Chondrocyte (in vitro differentiated cells): ENCODE measurements around the gene AQP9. TPM values are rescaled to one million over a fixed set of nuclear protein-coding genes. Genes with fewer than 3 reads are reported as not detected.

Source experiments
- DNase-seq: peaks from one replicate; pipeline ENCODE4 v3.0.0; 2021; ENCODE audit warnings: mixed read lengths, low spot score
- H3K27ac Mint-ChIP-seq: one replicate; pipeline ENCODE4 v1.8.0; 2021; ENCODE audit warnings: mild to moderate bottlenecking, moderate library complexity, mixed read lengths; ENCODE audit not compliant: unreplicated experiment
- H3K27me3 Mint-ChIP-seq: 2 replicates; pipeline ENCODE4 v1.8.0; 2021; ENCODE audit warnings: low read depth, mixed read lengths
- H3K36me3 Mint-ChIP-seq: 2 replicates; pipeline ENCODE4 v1.8.0; 2021; ENCODE audit warnings: low read depth, mixed read lengths
- H3K4me1 Mint-ChIP-seq: 2 replicates; pipeline ENCODE4 v1.8.0; 2021; ENCODE audit warnings: low read depth, mild to moderate bottlenecking, mixed read lengths
- H3K4me3 Mint-ChIP-seq: one replicate; pipeline ENCODE4 v1.8.0; 2021; ENCODE audit warnings: mild to moderate bottlenecking, moderate library complexity, mixed read lengths; ENCODE audit not compliant: unreplicated experiment
- H3K9me3 Mint-ChIP-seq: 2 replicates; pipeline ENCODE4 v1.8.0; 2021; ENCODE audit warnings: low read depth, mixed read lengths
- total RNA-seq: library from RNA; stranded (reverse); gene quantifications from 3 replicates; pipeline ENCODE4 v1.2.1, GENCODE V29; 2021
- TF ChIP-seq, protein P1 (sequence below): fragments of 200-600 bp; sonication (generic); IDR thresholded peaks from 2 replicates; pipeline ENCODE4 v1.5.0; 2021; ENCODE audit warnings: antibody characterized with exemption, mild to moderate bottlenecking, moderate library complexity

The AQP9 gene
- total RNA-seq, 1 donor from 2014 or later: not detected

DNA sequence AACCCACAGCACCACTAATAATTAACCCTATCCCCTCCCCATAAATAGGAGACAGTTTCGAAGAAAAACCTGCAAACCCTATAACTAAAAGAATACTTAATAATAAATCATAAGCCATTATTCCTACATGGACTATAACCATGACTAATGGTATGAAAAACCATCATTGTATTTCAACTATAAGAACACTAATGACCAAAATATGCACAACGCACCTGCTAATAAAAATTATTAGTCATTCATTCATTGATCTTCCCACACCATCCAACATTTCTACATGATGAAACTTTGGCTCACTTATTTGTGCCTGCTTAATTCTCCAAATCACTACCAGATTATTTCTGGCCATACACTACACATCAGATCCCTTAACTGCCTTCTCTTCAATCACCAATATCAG is 16.6 kb downstream of the AQP9 start:
- TF ChIP-seq, protein P1, sequence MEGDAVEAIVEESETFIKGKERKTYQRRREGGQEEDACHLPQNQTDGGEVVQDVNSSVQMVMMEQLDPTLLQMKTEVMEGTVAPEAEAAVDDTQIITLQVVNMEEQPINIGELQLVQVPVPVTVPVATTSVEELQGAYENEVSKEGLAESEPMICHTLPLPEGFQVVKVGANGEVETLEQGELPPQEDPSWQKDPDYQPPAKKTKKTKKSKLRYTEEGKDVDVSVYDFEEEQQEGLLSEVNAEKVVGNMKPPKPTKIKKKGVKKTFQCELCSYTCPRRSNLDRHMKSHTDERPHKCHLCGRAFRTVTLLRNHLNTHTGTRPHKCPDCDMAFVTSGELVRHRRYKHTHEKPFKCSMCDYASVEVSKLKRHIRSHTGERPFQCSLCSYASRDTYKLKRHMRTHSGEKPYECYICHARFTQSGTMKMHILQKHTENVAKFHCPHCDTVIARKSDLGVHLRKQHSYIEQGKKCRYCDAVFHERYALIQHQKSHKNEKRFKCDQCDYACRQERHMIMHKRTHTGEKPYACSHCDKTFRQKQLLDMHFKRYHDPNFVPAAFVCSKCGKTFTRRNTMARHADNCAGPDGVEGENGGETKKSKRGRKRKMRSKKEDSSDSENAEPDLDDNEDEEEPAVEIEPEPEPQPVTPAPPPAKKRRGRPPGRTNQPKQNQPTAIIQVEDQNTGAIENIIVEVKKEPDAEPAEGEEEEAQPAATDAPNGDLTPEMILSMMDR: no peak
- DNase-seq: no peak
- Mint-ChIP-seq H3K4me1 (no peaks in the 10 kb centered on the region), H3K27me3 (peaks cover 1% of the 10 kb centered on the region), H3K36me3 (no peaks in the 10 kb centered on the region), H3K27ac (no peak overlapping the region), H3K9me3 (no peaks in the 10 kb centered on the region), H3K4me3 (no peak overlapping the region)

DNA sequence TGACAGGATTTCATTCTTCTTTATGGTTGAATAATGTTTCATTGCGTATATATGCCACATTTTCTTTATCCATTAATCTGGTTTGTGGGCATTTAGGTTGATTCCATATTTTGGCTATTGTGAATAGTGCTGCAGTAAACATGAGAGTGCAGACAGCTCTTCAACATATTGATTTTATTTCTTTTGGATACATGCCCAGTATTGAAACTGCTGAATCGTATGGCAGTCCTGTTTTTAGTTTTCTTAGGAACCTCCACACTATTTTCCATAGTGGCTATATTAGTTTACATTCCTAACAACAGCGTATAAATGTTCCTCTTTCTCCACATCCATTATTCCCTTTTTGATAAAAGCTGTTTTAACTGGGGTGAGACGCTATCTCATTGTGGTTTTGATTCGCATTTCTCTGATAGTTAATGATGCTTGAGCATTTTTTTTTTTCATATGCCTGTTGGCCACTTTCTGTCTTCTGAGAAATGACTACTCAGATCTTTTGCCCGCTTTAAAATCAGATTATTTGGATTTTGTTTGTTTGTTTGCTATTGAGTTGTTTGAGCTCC is 21.7 kb downstream of the AQP9 start:
- TF ChIP-seq, protein P1: no peak
- Mint-ChIP-seq H3K4me3 (no peak overlapping the region), H3K27ac (no peak overlapping the region), H3K27me3 (peaks cover 27% of the 10 kb centered on the region), H3K4me1 (peaks cover 3% of the 10 kb centered on the region), H3K36me3 (no peaks in the 10 kb centered on the region), H3K9me3 (no peaks in the 10 kb centered on the region)
- no peak for DNase-seq

DNA sequence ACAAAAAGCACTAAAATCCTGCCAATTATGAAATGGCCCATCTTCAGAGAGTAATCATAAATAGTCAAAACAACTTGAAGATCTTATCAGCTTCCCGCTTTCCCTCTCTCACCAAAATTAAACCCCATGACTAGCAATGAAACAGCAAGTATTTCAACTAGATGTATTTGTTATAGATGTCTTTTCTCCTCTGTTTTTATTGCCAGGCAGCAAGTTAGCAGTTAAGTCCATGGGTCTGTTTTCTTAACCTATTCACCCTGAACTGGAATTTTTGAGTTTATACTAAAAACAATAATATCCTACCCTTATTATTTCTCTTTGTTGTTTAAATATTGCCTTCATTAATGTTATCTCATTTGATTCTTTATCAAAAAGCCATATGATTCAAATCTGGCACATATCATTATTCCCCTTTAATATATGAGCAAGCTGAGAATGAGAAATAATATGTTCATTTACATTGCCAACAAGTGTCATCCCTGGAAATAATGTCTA is 23.3 kb downstream of the AQP9 start:
- H3K27ac Mint-ChIP-seq: no peak overlapping the region
- H3K36me3 Mint-ChIP-seq: no peaks in the 10 kb centered on the region
- peaks cover 3% of the 10 kb centered on the region for H3K4me1 Mint-ChIP-seq
- no peak overlapping the region for H3K4me3 Mint-ChIP-seq
- no peaks in the 10 kb centered on the region for H3K9me3 Mint-ChIP-seq
- DNase-seq: no peak
- TF ChIP-seq, protein P1: no peak
- H3K27me3 Mint-ChIP-seq: peaks cover 29% of the 10 kb centered on the region

DNA sequence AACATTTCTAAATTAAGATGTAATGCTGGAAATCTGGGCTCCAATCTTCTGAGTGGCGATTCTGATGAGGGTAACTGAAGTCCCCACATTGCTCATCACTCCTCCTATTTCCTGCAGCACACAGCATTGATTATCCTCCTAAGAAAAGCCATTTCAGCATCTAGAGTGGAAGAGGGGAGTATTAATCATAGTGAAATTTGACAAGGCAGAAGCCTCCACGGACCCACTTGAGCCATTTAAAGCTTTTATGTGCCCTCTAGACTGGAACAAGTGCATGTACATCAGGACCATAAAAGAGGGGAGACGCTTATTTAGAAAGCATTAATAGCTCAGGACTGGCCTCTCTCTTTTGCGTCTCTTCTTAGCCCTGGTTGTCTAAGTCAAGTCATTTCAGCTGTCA is 25.8 kb downstream of the AQP9 start:
- H3K27me3 Mint-ChIP-seq: peaks cover 42% of the 10 kb centered on the region
- no peaks in the 10 kb centered on the region for H3K9me3 Mint-ChIP-seq
- peaks cover 3% of the 10 kb centered on the region for H3K4me1 Mint-ChIP-seq
- no peak overlapping the region for H3K4me3 Mint-ChIP-seq
- H3K27ac Mint-ChIP-seq: no peak overlapping the region
- DNase-seq: no peak
- TF ChIP-seq, protein P1: no peak
- no peaks in the 10 kb centered on the region for H3K36me3 Mint-ChIP-seq

DNA sequence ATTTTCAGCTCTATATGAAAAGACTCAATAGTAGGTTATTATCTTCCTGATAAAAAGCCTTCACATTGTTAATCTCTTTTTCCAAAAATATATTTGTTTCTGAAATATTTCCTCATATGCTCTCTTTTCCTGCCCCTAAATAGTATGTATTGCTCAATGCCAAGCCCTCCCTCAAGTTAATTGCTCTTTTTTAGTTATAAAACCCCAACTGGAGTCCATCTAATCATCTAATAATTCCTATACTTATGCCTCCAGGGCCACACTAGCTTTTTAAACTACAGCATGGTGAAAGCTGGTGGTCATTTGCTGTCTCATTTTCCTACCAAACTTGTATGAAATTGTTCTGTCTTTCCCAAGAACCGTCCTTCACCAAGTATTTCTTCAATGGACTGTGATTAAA is 26.7 kb downstream of the AQP9 start:
- H3K27ac Mint-ChIP-seq: no peak overlapping the region
- no peak overlapping the region for H3K4me3 Mint-ChIP-seq
- H3K9me3 Mint-ChIP-seq: no peaks in the 10 kb centered on the region
- no peaks in the 10 kb centered on the region for H3K36me3 Mint-ChIP-seq
- H3K27me3 Mint-ChIP-seq: peaks cover 46% of the 10 kb centered on the region
- peaks cover 3% of the 10 kb centered on the region for H3K4me1 Mint-ChIP-seq
- TF ChIP-seq, protein P1: no peak
- no peak for DNase-seq
